Esophagus muscularis mucosa (tissue), 4 donors: Measurements from ENCODE around the gene PCED1B. TPM values are rescaled to one million over a fixed set of nuclear protein-coding genes. Genes with fewer than 3 reads are reported as not detected.
"Not testable (repeated sequence)": the region's sequence is repeated elsewhere in the genome, so short reads cannot be mapped to it uniquely, and the experiment has no call there.

Experiments
- DNase-seq: peaks from one replicate; pipeline ENCODE4 v3.0.0-alpha.2; 2017; ENCODE audit errors: extremely low spot score
- H3K27ac ChIP-seq, 4 donors: fragments of 200-600 bp; sonication (generic); replicated peaks in 1 of 4; 1 replicate in 3 of 4; 2 replicates in 1 of 4; pipeline ENCODE4 v1.5.1; 2016 to 2019; ENCODE audit warnings: mild to moderate bottlenecking in 1 of 4
- H3K27me3 ChIP-seq, 4 donors: fragments of 200-600 bp; sonication (generic); one replicate each; pipeline versions ENCODE4 v1.5.1 to v1.6.0; 2016 to 2019
- H3K36me3 ChIP-seq, 4 donors: fragments of 200-600 bp; sonication (generic); one replicate each; pipeline ENCODE4 v1.5.1; 2016 to 2019
- H3K4me1 ChIP-seq, 4 donors: fragments of 200-600 bp; sonication (generic); one replicate each; pipeline ENCODE4 v1.5.1; 2016 to 2019
- H3K4me3 ChIP-seq, 4 donors: fragments of 200-600 bp; sonication (generic); 1 replicate in 2 of 4; 2 replicates in 2 of 4; pipeline ENCODE4 v1.5.1; 2016 to 2019; ENCODE audit warnings: mild to moderate bottlenecking in 4 of 4, moderate library complexity in 1 of 4
- H3K9me3 ChIP-seq, 4 donors: fragments of 200-600 bp; sonication (generic); 1 replicate in 3 of 4; 2 replicates in 1 of 4; pipeline ENCODE4 v1.5.1; 2016 to 2019
- EP300 ChIP-seq: sonication (generic); formaldehyde crosslinking; IDR thresholded peaks from one replicate; pipeline ENCODE4 v1.6.1; 2017; ENCODE audit warnings: antibody characterized with exemption
- POLR2A ChIP-seq: fragments of 450-650 bp; IDR thresholded peaks from one replicate; pipeline ENCODE4 v1.6.1; 2017; ENCODE audit warnings: antibody characterized with exemption, moderate library complexity, mild to moderate bottlenecking, low read depth
- POLR2AphosphoS5 ChIP-seq, 2 donors: sonication (generic); formaldehyde crosslinking; IDR thresholded peaks; one replicate each; pipeline ENCODE4 v1.6.1; 2017; ENCODE audit warnings: antibody characterized with exemption in 2 of 2
- WGBS: methylation state at CpG from one replicate; pipeline ENCODE4 v1.1.5; 2018; 5-methylcytosine and 5-hydroxymethylcytosine counted together
- intact Hi-C: fragments of 100-400 bp; cut with DNase I; formaldehyde crosslinking; loops from one replicate; pipeline ENCODE4 v1.15.1; 2023
- total RNA-seq, 4 donors: library from RNA; depleted of rRNA; stranded (reverse); fragments of >200 nt; gene quantifications; one replicate each; pipeline versions ENCODE4 v1.1.0 to v1.2.1, GENCODE V29; 2016
- TF ChIP-seq, protein P1 (sequence below), 3 experiments: fragments of 200-600 bp in 2 of 3; fragments of 450-650 bp in 1 of 3; sonication (generic) in 2 of 3; IDR thresholded peaks; one replicate each; pipeline ENCODE4 v1.5.1; 2017 to 2019; ENCODE audit warnings: antibody characterized with exemption in 3 of 3, mild to moderate bottlenecking in 2 of 3, moderate library complexity in 1 of 3

The PCED1B gene
- total RNA-seq, 4 donors from 2014 or later: 0.92 to 2.1 (median 1.1) TPM

DNA sequence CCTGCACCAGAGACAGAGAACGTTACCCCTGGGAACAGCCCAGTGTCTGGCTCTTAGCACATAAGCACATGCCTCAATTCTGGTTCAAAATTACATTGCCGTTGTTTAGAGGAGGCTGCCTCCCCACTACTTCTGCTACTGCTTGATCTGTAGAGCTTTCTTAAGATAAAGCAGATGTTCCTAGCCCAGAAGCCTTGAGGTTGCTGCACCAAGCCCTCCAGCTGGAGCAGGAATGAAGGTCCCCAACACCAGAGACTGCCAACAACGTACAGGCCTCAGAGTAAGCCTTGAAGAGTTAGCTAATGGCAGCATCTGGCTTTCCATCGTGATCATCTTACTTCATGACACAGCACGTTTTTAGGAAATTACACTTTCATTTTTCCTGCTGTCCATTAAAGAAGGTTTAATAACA is 35.1 kb downstream of the PCED1B start:
- no peaks in the 10 kb centered on the region for H3K36me3 ChIP-seq
- TF ChIP-seq POLR2AphosphoS5 (IDR thresholded peaks at IDR 0.05) (no peak), EP300 (no peak), POLR2A (no peak)
- TF ChIP-seq, protein P1, sequence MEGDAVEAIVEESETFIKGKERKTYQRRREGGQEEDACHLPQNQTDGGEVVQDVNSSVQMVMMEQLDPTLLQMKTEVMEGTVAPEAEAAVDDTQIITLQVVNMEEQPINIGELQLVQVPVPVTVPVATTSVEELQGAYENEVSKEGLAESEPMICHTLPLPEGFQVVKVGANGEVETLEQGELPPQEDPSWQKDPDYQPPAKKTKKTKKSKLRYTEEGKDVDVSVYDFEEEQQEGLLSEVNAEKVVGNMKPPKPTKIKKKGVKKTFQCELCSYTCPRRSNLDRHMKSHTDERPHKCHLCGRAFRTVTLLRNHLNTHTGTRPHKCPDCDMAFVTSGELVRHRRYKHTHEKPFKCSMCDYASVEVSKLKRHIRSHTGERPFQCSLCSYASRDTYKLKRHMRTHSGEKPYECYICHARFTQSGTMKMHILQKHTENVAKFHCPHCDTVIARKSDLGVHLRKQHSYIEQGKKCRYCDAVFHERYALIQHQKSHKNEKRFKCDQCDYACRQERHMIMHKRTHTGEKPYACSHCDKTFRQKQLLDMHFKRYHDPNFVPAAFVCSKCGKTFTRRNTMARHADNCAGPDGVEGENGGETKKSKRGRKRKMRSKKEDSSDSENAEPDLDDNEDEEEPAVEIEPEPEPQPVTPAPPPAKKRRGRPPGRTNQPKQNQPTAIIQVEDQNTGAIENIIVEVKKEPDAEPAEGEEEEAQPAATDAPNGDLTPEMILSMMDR (IDR thresholded peaks at IDR 0.05): no peak
- no peaks in the 10 kb centered on the region for H3K9me3 ChIP-seq
- no peak overlapping the region for H3K27ac ChIP-seq
- no peaks in the 10 kb centered on the region for H3K4me1 ChIP-seq
- H3K27me3 ChIP-seq: no peaks in the 10 kb centered on the region
- DNase-seq: no peak
- 68% methylated on average over 5 of the region's 5 CpGs for WGBS
- intact Hi-C loops: no loop called here
- H3K4me3 ChIP-seq: no peak overlapping the region

DNA sequence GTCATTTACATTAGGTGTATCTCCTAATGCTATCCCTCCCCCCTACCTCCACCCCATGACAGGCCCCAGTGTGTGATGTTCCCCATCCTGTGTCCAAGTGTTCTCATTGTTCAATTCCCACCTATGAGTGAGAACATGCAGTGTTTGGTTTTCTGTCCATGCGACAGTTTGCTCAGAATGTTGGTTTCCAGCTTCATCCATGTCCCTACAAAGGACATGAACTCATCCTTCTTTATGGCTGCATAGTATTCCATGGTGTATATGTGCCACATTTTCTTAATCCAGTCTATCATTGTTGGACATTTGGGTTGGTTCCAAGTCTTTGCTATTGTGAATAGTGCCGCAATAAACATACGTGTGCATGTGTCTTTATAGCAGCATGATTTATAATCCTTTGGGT is 37.9 kb downstream of the PCED1B start:
- 100% methylated on average over 1 of the region's 3 CpGs for WGBS
- H3K27me3 ChIP-seq: not testable (repeated sequence)

DNA sequence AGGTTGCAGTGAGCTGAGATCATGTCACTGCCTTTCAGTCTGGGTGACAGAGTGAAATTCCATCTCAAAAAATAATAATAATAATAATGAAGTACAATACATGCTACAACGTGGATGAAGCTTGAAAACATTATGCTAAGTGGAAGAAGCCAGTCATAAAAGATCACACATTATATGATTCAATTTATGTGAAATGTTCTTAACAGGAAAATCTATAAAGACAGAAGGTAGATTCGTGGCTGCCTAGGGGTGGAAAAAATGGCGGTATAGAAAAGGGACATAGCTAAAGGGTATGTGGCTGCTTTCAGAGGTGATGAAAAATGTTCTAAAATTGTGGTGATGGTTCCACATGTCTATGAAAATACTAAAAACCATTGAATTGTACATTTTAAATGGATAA is 41.3 kb downstream of the PCED1B start:
- no peaks in the 10 kb centered on the region for H3K27me3 ChIP-seq
- H3K36me3 ChIP-seq: no peaks in the 10 kb centered on the region
- WGBS: 95% methylated on average over 3 of the region's 3 CpGs
- intact Hi-C loops: no loop called here
- no peaks in the 10 kb centered on the region for H3K4me1 ChIP-seq
- H3K27ac ChIP-seq: no peak overlapping the region
- TF ChIP-seq POLR2A (no peak), POLR2AphosphoS5 (IDR thresholded peaks at IDR 0.05) (no peak), EP300 (no peak)
- TF ChIP-seq, protein P1 (IDR thresholded peaks at IDR 0.05): no peak
- H3K4me3 ChIP-seq: no peak overlapping the region
- no peak for DNase-seq
- no peaks in the 10 kb centered on the region for H3K9me3 ChIP-seq

More for the DNA sequence above, 37.9 kb downstream of the PCED1B start:
- DNase-seq, H3K9me3 ChIP-seq, H3K4me3 ChIP-seq, intact Hi-C loops, H3K4me1 ChIP-seq, H3K27ac ChIP-seq, H3K36me3 ChIP-seq: not testable (repeated sequence)

DNA sequence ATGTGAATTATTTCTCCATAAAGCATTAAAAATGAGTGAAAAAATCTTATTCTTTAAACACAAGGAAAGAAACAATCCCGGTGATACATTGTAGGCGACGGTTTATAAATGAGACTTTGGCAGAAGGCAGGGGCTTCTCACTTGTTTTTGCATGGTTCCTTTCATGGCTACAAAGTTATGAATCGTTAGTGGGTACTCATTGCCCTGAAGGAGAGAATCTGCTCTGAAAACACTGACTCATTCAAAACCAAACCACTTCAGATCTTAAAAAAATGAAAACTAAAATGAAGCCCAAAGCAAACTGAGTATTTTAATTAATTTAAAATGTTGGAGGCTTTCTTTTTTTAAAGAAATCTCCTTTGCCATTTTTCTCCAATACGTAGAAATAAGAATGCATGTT is 41.7 kb downstream of the PCED1B start:
- Histone ChIP-seq H3K9me3 (no peaks in the 10 kb centered on the region), H3K4me1 (no peaks in the 10 kb centered on the region), H3K27ac (no peak overlapping the region), H3K4me3 (no peak overlapping the region), H3K36me3 (no peaks in the 10 kb centered on the region), H3K27me3 (no peaks in the 10 kb centered on the region)
- intact Hi-C loops: no loop called here
- TF ChIP-seq POLR2A (no peak), POLR2AphosphoS5 (IDR thresholded peaks at IDR 0.05) (no peak), EP300 (no peak)
- TF ChIP-seq, protein P1 (IDR thresholded peaks at IDR 0.05): no peak
- no peak for DNase-seq
- WGBS: 84% methylated on average over 5 of the region's 5 CpGs

DNA sequence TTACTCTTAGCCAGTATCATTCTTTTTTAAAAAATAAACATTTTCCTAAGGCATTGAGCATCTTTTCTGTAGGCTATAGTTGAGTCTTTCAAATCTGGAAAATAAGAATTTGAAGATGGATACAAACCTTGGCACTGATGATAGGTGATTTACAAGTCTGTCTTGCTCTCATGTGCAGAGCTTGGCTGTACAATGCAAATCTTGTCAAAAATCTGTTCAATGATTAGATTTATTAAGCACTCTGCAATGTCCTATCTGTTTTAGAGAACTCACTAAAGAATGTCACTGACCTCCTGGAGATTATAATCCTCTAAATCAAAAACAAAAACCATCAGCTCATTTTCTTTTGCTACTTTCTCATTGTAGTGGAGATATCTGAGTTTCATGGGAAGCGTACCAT is 43.2 kb downstream of the PCED1B start:
- Histone ChIP-seq H3K4me1 (no peaks in the 10 kb centered on the region), H3K27me3 (no peaks in the 10 kb centered on the region), H3K36me3 (no peaks in the 10 kb centered on the region), H3K9me3 (no peaks in the 10 kb centered on the region), H3K27ac (no peak overlapping the region), H3K4me3 (no peak overlapping the region)
- WGBS: 95% methylated on average over 1 of the region's 1 CpG
- no peak for DNase-seq
- TF ChIP-seq EP300: no peak
- TF ChIP-seq, protein P1 (IDR thresholded peaks at IDR 0.05): no peak
- TF ChIP-seq POLR2A: no peak
- TF ChIP-seq POLR2AphosphoS5 (IDR thresholded peaks at IDR 0.05): no peak
- intact Hi-C loops: no loop called here
